HepG2 (cell line): ENCODE results near the gene TMEM80. TPM values are rescaled to one million over a fixed set of nuclear protein-coding genes. Genes with fewer than 3 reads are reported as not detected.
A peak's percentile ranks its signal among the peaks of the same experiment; 100 is the strongest.

Experiments used
- ARHGAP35 ChIP-seq: sonication (generic); formaldehyde crosslinking; IDR thresholded peaks from 2 replicates; pipeline ENCODE4 v1.9.0; 2022; ENCODE audit warnings: mild to moderate bottlenecking, inconsistent platforms, moderate library complexity, missing genetic modification reagents, borderline replicate concordance
- ARID4A ChIP-seq: sonication (generic); formaldehyde crosslinking; IDR thresholded peaks from 2 replicates; pipeline ENCODE4 v1.5.0; 2020; ENCODE audit warnings: mild to moderate bottlenecking, missing genetic modification reagents, borderline replicate concordance
- CENPT ChIP-seq: sonication (generic); formaldehyde crosslinking; IDR thresholded peaks from 2 replicates; pipeline ENCODE4 v1.8.0; 2022; ENCODE audit warnings: low read depth, mild to moderate bottlenecking, moderate library complexity, missing genetic modification reagents
- CREM ChIP-seq, 2 experiments: sonication (generic) in 1 of 2; formaldehyde crosslinking in 1 of 2; IDR thresholded peaks; 2 replicates each; pipeline versions ENCODE4 v1.4.0 to v1.6.1; 2016 to 2020; ENCODE audit warnings: antibody characterized with exemption in 1 of 2, mild to moderate bottlenecking in 1 of 2, missing genetic modification reagents in 1 of 2
- DPF2 ChIP-seq: sonication (generic); formaldehyde crosslinking; IDR thresholded peaks from 2 replicates; pipeline ENCODE4 v1.4.0; 2020; ENCODE audit warnings: mild to moderate bottlenecking, low read depth, missing genetic modification reagents, borderline replicate concordance
- KAT8 ChIP-seq: IDR thresholded peaks from 2 replicates; pipeline ENCODE4 v1.6.1; 2016; ENCODE audit warnings: missing genetic modification reagents, missing compliant biosample characterization
- MLX ChIP-seq: IDR thresholded peaks from 2 replicates; pipeline ENCODE4 v1.6.1; 2016
- U2AF2 ChIP-seq: fragments of 200-400 bp; formaldehyde crosslinking; IDR thresholded peaks from 2 replicates; pipeline ENCODE4 v1.6.1; 2017; ENCODE audit warnings: low read depth, mild to moderate bottlenecking, low read length
- ZBTB14 ChIP-seq: sonication (generic); formaldehyde crosslinking; IDR thresholded peaks from 2 replicates; pipeline ENCODE4 v1.4.0; 2020; ENCODE audit warnings: missing genetic modification reagents
- ZEB1 ChIP-seq: IDR thresholded peaks from 2 replicates; pipeline ENCODE4 v1.6.1; 2012; ENCODE audit warnings: mild to moderate bottlenecking, low read depth, inconsistent platforms; ENCODE audit not compliant: insufficient replicate concordance
- ZFP1 ChIP-seq: IDR thresholded peaks from 2 replicates; pipeline ENCODE4 v1.6.1; 2016
- ZKSCAN5 ChIP-seq: sonication (generic); formaldehyde crosslinking; IDR thresholded peaks from 2 replicates; pipeline ENCODE4 v1.5.1; 2020; ENCODE audit warnings: mild to moderate bottlenecking, missing genetic modification reagents
- ZMAT3 ChIP-seq: sonication (generic); formaldehyde crosslinking; conservative IDR thresholded peaks from 2 replicates; pipeline ENCODE4 v1.7.0; 2021; ENCODE audit warnings: missing genetic modification reagents
- ZNF234 ChIP-seq: sonication (generic); formaldehyde crosslinking; conservative IDR thresholded peaks from 2 replicates; pipeline ENCODE4 v1.5.1; 2020; ENCODE audit warnings: mild to moderate bottlenecking, missing genetic modification reagents
- ZNF430 ChIP-seq: sonication (generic); formaldehyde crosslinking; IDR thresholded peaks from 2 replicates; pipeline ENCODE4 v1.9.0; 2021; ENCODE audit warnings: mild to moderate bottlenecking, missing genetic modification reagents
- ZNF446 ChIP-seq: sonication (generic); formaldehyde crosslinking; IDR thresholded peaks from 2 replicates; pipeline ENCODE4 v1.5.0; 2020; ENCODE audit warnings: mild to moderate bottlenecking, missing genetic modification reagents
- ZNF615 ChIP-seq: sonication (generic); formaldehyde crosslinking; IDR thresholded peaks from 2 replicates; pipeline ENCODE4 v1.5.0; 2020; ENCODE audit warnings: mild to moderate bottlenecking, missing genetic modification reagents, borderline replicate concordance
- ZNF616 ChIP-seq: sonication (generic); formaldehyde crosslinking; IDR thresholded peaks from 2 replicates; pipeline ENCODE4 v1.5.0; 2020; ENCODE audit warnings: low read depth, mild to moderate bottlenecking, missing genetic modification reagents
- ZNF629 ChIP-seq: sonication (generic); formaldehyde crosslinking; conservative IDR thresholded peaks from 2 replicates; pipeline ENCODE4 v1.5.0; 2020; ENCODE audit warnings: missing genetic modification reagents
- ZNF773 ChIP-seq: sonication (generic); formaldehyde crosslinking; IDR thresholded peaks from 2 replicates; pipeline ENCODE4 v1.4.0; 2020; ENCODE audit warnings: missing genetic modification reagents, borderline replicate concordance
- polyA plus RNA-seq, 8 experiments: library from polyadenylated mRNA; depleted of rRNA in 3 of 8; stranded (reverse) in 7 of 8; unstranded in 1 of 8; fragments of >200 nt; fragmentation: Illumina TruSeq in 4 of 8; extraction: Trizol in 4 of 8; gene quantifications; 2 replicates each; pipeline versions ENCODE4 v1.2.1 to v1.2.3, GENCODE V29; 2011 to 2016; ENCODE audit warnings: low read depth in 4 of 8, missing spikeins in 1 of 8, mixed read lengths in 1 of 8; ENCODE audit not compliant: insufficient read depth in 1 of 8
- total RNA-seq, 5 experiments: library from RNA; depleted of rRNA; stranded (reverse); fragments of >200 nt; fragmentation: Illumina TruSeq; extraction: Trizol; gene quantifications; 2 replicates each; pipeline ENCODE4 v1.2.3, GENCODE V29; 2016; ENCODE audit warnings: low read depth in 1 of 5

Gene TMEM80
- total and polyA plus RNA-seq, 2 of the 13 experiments (the other 11 are each of a cell fraction or from before 2014, with no cell fraction given), result 5.6 to 17.1 TPM

GRCh38 chr11:695538-696248 is at the start of gene TMEM80 (continued):
- TF ChIP-seq CREM (IDR thresholded peaks at IDR 0.05) (no peak), CREM (CRISPR knock-in tag; IDR thresholded peaks at IDR 0.05) (no peak), ZNF234 (CRISPR knock-in tag) (no peak), CENPT (CRISPR knock-in tag) (no peak), ZNF446 (peak; percentile 80), ZFP1 (no peak), ZMAT3 (CRISPR knock-in tag) (no peak; the same call in 1 of the 2 replicates), ARHGAP35 (CRISPR knock-in tag) (no peak), ZNF430 (CRISPR knock-in tag) (peak; percentile 63; the same call in 1 of the 2 replicates), DPF2 (CRISPR knock-in tag) (no peak), ZNF773 (0 out of 2 replicates have a peak, but pooled peaks have one; percentile 24), ZBTB14 (CRISPR knock-in tag) (peak; percentile 64), U2AF2 (no peak), KAT8 (CRISPR knock-in tag) (peak; percentile 29; the same call in 1 of the 2 replicates), ZNF616 (CRISPR knock-in tag) (peak; percentile 52; the same call in 1 of the 2 replicates), ZNF629 (no peak), ARID4A (CRISPR knock-in tag) (peak; percentile 73; the same call in 1 of the 2 replicates), ZEB1 (no peak), ZNF615 (CRISPR knock-in tag) (no peak), ZKSCAN5 (CRISPR knock-in tag) (no peak), MLX (CRISPR knock-in tag) (no peak)
